SU-DHL-6 (cell line): Measurements from ENCODE around the gene ADGRE3.

Experiments
- CTCF ChIP-seq: fragments of 200-600 bp; sonication (generic); IDR thresholded peaks from one replicate; pipeline ENCODE4 v1.5.1; 2017; ENCODE audit warnings: antibody characterized with exemption, mild to moderate bottlenecking, low read length, moderate library complexity; ENCODE audit not compliant: insufficient read depth, poor library complexity, severe bottlenecking
- EZH2phosphoT487 ChIP-seq: fragments of 200-600 bp; sonication (generic), shearing (Covaris generic); conservative IDR thresholded peaks from 2 replicates; pipeline ENCODE4 v1.6.1; 2018; ENCODE audit warnings: mild to moderate bottlenecking, antibody characterized with exemption, low read length, moderate library complexity, mixed read lengths

- TF ChIP-seq CTCF (no peak), EZH2phosphoT487 (no peak)
Measured at GRCh38 chr19:14603990-14604387, 70.7 kb downstream of the ADGRE3 start.
